B cell (primary cell): ENCODE results near the gene VAV2. TPM values are rescaled to one million over a fixed set of nuclear protein-coding genes. Genes with fewer than 3 reads are reported as not detected.
A peak's percentile ranks its signal among the peaks of the same experiment; 100 is the strongest.

Experiments
- ATAC-seq: fragments of 200-7000 bp; cut with Tn5 transposase; one replicate; pipeline ENCODE4 v1.10.0; 2021; ENCODE audit warnings: low read depth, mild to moderate bottlenecking, moderate number of reproducible peaks, moderate library complexity
- CTCF ChIA-PET: fragments of 350-600 bp; sonication (Branson Sonifier 250); formaldehyde crosslinking; loops from one replicate; lab custom pipeline; 2021; ENCODE audit warnings: antibody characterized with exemption, inconsistent platforms; lab: Charles Lee
- POLR2A ChIA-PET: fragments of 350-600 bp; sonication (Branson Sonifier 250); formaldehyde crosslinking; loops from one replicate; lab custom pipeline; 2021; ENCODE audit warnings: antibody characterized with exemption; lab: Charles Lee
- DNase-seq: peaks from one replicate; pipeline ENCODE4 v3.0.0; 2013
- H2AFZ ChIP-seq: 2 replicates; pipeline ENCODE4 v1.6.1; 2012; ENCODE audit warnings: mild to moderate bottlenecking, low read depth, low read length; ENCODE audit not compliant: insufficient read depth, poor library complexity, severe bottlenecking
- H3K27ac ChIP-seq, 2 donors: 1 replicate in 1 of 2; 2 replicates in 1 of 2; pipeline ENCODE4 v1.5.1; 2012 to 2013; ENCODE audit warnings: low read length in 2 of 2, mild to moderate bottlenecking in 2 of 2, moderate library complexity in 1 of 2
- H3K27me3 ChIP-seq, 4 experiments: fragments of 200-600 bp in 1 of 4; sonication (generic) in 1 of 4; replicated peaks in 1 of 4; 1 replicate in 2 of 4; 2 replicates in 2 of 4; pipeline versions ENCODE4 v1.6.1 to v1.7.0; 2013 to 2016; ENCODE audit warnings: low read length in 3 of 4, mild to moderate bottlenecking in 2 of 4, mixed read lengths in 1 of 4, moderate library complexity in 1 of 4; ENCODE audit not compliant: insufficient read depth in 4 of 4, control insufficient read depth in 3 of 4; ENCODE audit errors: control extremely low read depth in 1 of 4
- H3K36me3 ChIP-seq, 2 experiments: replicated peaks in 1 of 2; 1 replicate in 1 of 2; 2 replicates in 1 of 2; pipeline versions ENCODE4 v1.6.1 to v1.7.1; 2013; ENCODE audit warnings: low read length in 1 of 2; ENCODE audit not compliant: insufficient read depth in 2 of 2, control insufficient read depth in 1 of 2; ENCODE audit errors: control extremely low read depth in 1 of 2, extremely low read depth in 1 of 2
- H3K4me1 ChIP-seq, 2 donors: fragments of 200-600 bp in 1 of 2; sonication (generic) in 1 of 2; 1 replicate in 1 of 2; 2 replicates in 1 of 2; pipeline versions ENCODE4 v1.5.1 to v1.6.1; 2013 to 2017; ENCODE audit warnings: low read length in 2 of 2; ENCODE audit not compliant: control insufficient read depth in 2 of 2, insufficient read depth in 2 of 2
- H3K4me2 ChIP-seq: replicated peaks from 2 replicates; pipeline ENCODE3; 2012; ENCODE audit warnings: mild to moderate bottlenecking, low read depth, low read length; ENCODE audit not compliant: poor library complexity, severe bottlenecking
- H3K4me3 ChIP-seq, 5 experiments: fragments of 200-600 bp in 1 of 5; sonication (generic) in 1 of 5; 1 replicate in 3 of 5; 2 replicates in 2 of 5; pipeline versions ENCODE4 v1.5.1 to v1.7.0; 2011 to 2016; ENCODE audit warnings: low read length in 4 of 5, mild to moderate bottlenecking in 4 of 5, low read depth in 2 of 5, control low read depth in 1 of 5, moderate library complexity in 1 of 5; ENCODE audit not compliant: insufficient read depth in 1 of 5; ENCODE audit errors: control extremely low read depth in 1 of 5, extremely low read depth in 1 of 5
- H3K79me2 ChIP-seq: fragments of 200-600 bp; sonication (generic); one replicate; pipeline ENCODE4 v1.6.0; 2016; ENCODE audit warnings: low read length; ENCODE audit not compliant: control insufficient read depth, insufficient read depth
- H3K9ac ChIP-seq: fragments of 200-600 bp; sonication (generic); 2 replicates; pipeline ENCODE4 v1.6.1; 2017; ENCODE audit warnings: mild to moderate bottlenecking, low read length, moderate library complexity
- H3K9me3 ChIP-seq, 3 donors: one replicate each; pipeline versions ENCODE4 v1.6.1 to v1.7.1; 2013; ENCODE audit warnings: low read length in 2 of 3; ENCODE audit not compliant: control insufficient read depth in 2 of 3, insufficient read depth in 1 of 3; ENCODE audit errors: control extremely low read depth in 1 of 3
- H4K20me1 ChIP-seq: 2 replicates; pipeline ENCODE4 v1.6.0; 2012; ENCODE audit warnings: mild to moderate bottlenecking, low read length; ENCODE audit not compliant: insufficient read depth, control insufficient read depth, poor library complexity, severe bottlenecking
- H3K27ac Mint-ChIP-seq: one replicate; pipeline ENCODE4 v1.8.0; 2021; ENCODE audit warnings: mixed read lengths
- H3K27me3 Mint-ChIP-seq: one replicate; pipeline ENCODE4 v1.8.0; 2021; ENCODE audit warnings: mixed read lengths
- H3K4me1 Mint-ChIP-seq: one replicate; pipeline ENCODE4 v1.8.0; 2021; ENCODE audit warnings: mixed read lengths
- H3K4me3 Mint-ChIP-seq: one replicate; pipeline ENCODE4 v1.8.0; 2021; ENCODE audit warnings: mixed read lengths
- H3K9me3 Mint-ChIP-seq: one replicate; pipeline ENCODE4 v1.8.0; 2022; ENCODE audit warnings: mixed read lengths; ENCODE audit not compliant: insufficient read depth
- CTCF ChIP-seq: fragments of 200-600 bp; IDR thresholded peaks from one replicate; pipeline ENCODE4 v1.8.0; 2022; ENCODE audit warnings: antibody characterized with exemption, mild to moderate bottlenecking
- EZH2 ChIP-seq: IDR thresholded peaks from 2 replicates; pipeline ENCODE4 v1.6.1; 2012; ENCODE audit warnings: borderline replicate concordance, low read depth, mild to moderate bottlenecking, moderate library complexity, low read length; ENCODE audit not compliant: insufficient read depth, poor library complexity, severe bottlenecking
- WGBS: methylation state at CpG from one replicate; pipeline ENCODE4 v1.1.5; 2013; ENCODE audit warnings: missing lambda C conversion rate; ENCODE audit not compliant: insufficient coverage; 5-methylcytosine and 5-hydroxymethylcytosine counted together
- intact Hi-C: fragments of 100-400 bp; cut with micrococcal nuclease; formaldehyde crosslinking; loops from one replicate; pipeline ENCODE4 v1.10.0; 2022
- polyA plus RNA-seq: library from polyadenylated mRNA; depleted of rRNA; stranded (reverse); fragments of >200 nt; gene quantifications from 2 replicates; pipeline ENCODE4 v1.2.3, GENCODE V29; 2012
- total RNA-seq, 2 donors: library from RNA; stranded (reverse); fragments of 120-200 nt in 1 of 2; gene quantifications; 1 replicate in 1 of 2; 2 replicates in 1 of 2; pipeline versions ENCODE4 v1.2.3 to v1.2.4, GENCODE V29; 2013 to 2022

The VAV2 gene
- total and polyA plus RNA-seq, 2 donors (not counting 1 experiment from before 2014, with no cell fraction given) = 34.4 to 128 TPM

DNA sequence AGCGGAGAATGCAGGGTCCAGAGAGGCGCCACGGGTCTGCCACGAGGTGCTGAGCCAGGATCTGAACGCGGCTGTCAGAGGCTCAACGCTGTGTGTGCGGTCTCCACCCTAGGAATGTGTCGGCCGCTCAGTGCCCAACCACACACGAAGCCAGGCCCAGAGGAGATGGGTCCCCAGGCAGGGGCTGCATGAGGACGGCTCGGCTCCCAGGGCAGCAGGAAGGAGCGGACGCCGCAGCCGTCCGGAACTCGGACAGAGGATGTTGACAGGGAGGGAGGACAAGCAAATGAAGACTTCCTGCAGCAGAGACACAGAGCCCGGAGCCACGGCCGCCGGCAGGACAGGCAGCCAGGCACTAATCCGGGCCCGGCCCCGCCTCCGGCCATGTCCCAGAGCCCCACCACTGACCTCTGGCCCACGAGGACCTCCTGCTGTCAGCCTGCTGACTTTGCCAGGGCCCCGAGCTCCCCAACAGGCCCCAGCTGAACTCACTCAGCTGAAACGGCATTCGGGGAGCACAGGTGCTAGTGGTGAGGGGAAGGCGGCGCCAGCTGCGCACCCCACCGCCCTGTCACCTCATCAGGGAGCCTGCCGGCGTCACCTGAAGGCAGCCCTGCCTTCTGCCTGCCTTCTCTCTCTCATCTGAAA lies 12.7 kb downstream of the VAV2 start:
- H3K27ac ChIP-seq = peak overlapping the region; percentile 34 to 76
- H4K20me1 ChIP-seq = peaks cover 100% of the 10 kb centered on the region
- CTCF ChIA-PET = interaction anchor here (1.7 kb wide), 1 partner anchor 15 kb away, joined by 9 read pairs; no protein-coding TSS in a partner anchor
- H2AFZ ChIP-seq = no peak overlapping the region
- Mint-ChIP-seq H3K4me3 (peak overlapping the region; percentile 80), H3K4me1 (peaks cover 76% of the 10 kb centered on the region), H3K27ac (peak overlapping the region; percentile 71), H3K27me3 (no peaks in the 10 kb centered on the region), H3K9me3 (no peaks in the 10 kb centered on the region)
- WGBS = 38% methylated on average over 36 of the region's 37 CpGs
- H3K4me2 ChIP-seq = peak overlapping the region; percentile 87
- TF ChIP-seq CTCF (no peak), EZH2 (no peak)
- no peaks in the 10 kb centered on the region for H3K27me3 ChIP-seq
- peak; percentile 77 for DNase-seq
- intact Hi-C loops = no loop called here
- H3K9me3 ChIP-seq = no peaks in the 10 kb centered on the region
- peaks cover 54 to 57% of the 10 kb centered on the region in 2 donors for H3K4me1 ChIP-seq
- POLR2A ChIA-PET = no interaction called here
- H3K4me3 ChIP-seq = peak overlapping the region in 3 of 5 experiments; percentile 28 to 46 (median 30)
- H3K36me3 ChIP-seq = peaks cover 0 to 7% of the 10 kb centered on the region in 2 experiments
- peak; percentile 88 for ATAC-seq
- H3K79me2 ChIP-seq = peaks cover 100% of the 10 kb centered on the region
- peak overlapping the region; percentile 50 for H3K9ac ChIP-seq

DNA sequence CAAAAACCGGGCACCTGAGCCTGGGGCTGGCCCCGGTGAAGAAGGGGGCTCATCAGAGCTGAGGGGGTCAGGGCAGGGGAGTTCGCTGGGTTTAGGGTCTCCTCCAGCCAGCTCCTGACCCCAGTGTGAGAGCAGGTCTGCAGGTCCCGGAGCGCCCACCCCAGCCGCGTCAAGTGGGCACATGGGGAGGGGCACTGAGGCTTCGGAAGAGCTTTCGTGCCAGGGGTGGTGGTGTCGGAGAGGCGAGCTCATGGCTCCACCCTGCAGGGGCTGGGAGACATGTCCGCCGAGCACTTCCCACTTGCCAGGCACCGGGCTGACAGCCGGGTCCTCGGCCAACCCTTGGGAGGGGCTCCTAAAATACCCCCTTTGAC lies 13.2 kb downstream of the VAV2 start:
- Histone ChIP-seq H3K4me1 (peaks cover 60 to 62% of the 10 kb centered on the region in 2 donors), H3K79me2 (peaks cover 100% of the 10 kb centered on the region), H3K36me3 (peaks cover 0 to 3% of the 10 kb centered on the region in 2 experiments), H3K9me3 (no peaks in the 10 kb centered on the region), H3K9ac (no peak overlapping the region), H3K4me2 (peak overlapping the region; percentile 87), H3K27ac (peak overlapping the region in 1 of 2 donors; percentile 76), H3K4me3 (no peak overlapping the region), H2AFZ (no peak overlapping the region), H3K27me3 (no peaks in the 10 kb centered on the region), H4K20me1 (peaks cover 100% of the 10 kb centered on the region)
- intact Hi-C loops = no loop called here
- no peak for TF ChIP-seq CTCF
- no peak for TF ChIP-seq EZH2
- ChIA-PET POLR2A (no interaction called here), CTCF (interaction anchor here (1.7 kb wide), 1 partner anchor 15 kb away, joined by 9 read pairs; no protein-coding TSS in a partner anchor)
- Mint-ChIP-seq H3K4me3 (no peak overlapping the region), H3K27ac (peak overlapping the region; percentile 71), H3K9me3 (no peaks in the 10 kb centered on the region), H3K4me1 (peaks cover 80% of the 10 kb centered on the region), H3K27me3 (no peaks in the 10 kb centered on the region)
- ATAC-seq (no peak), DNase-seq (no peak)
- WGBS = 85% methylated on average over 16 of the region's 16 CpGs
